ENCODE measurements around the gene SLC39A8.

SLC39A8 gene

GRCh38 chr4:102318526-102318925 lies 26.8 kb downstream of the SLC39A8 start:
- Histone ChIP-seq H3K36me3 (no peaks in the 10 kb centered on the region), H3K4me1 (ENCODE audit: control insufficient read depth in 1 of 2, insufficient read depth in 1 of 2, low read depth in 1 of 2, low read length in 1 of 2) (no peaks in the 10 kb centered on the region), H3K4me3 (ENCODE audit: low read depth in 1 of 2, low read length in 1 of 2) (no peak overlapping the region), H3K27me3 (no peaks in the 10 kb centered on the region), H3K27ac (no peak overlapping the region), H3K9me3 (no peaks in the 10 kb centered on the region)
- TF ChIP-seq CTCF (IDR thresholded peaks at IDR 0.05), result no peak

GRCh38 chr4:102318105-102318504 lies 27.2 kb downstream of the SLC39A8 start:
- H3K36me3 ChIP-seq, result no peaks in the 10 kb centered on the region
- H3K27ac ChIP-seq, result no peak overlapping the region

GRCh38 chr4:102317459-102317858 lies 27.8 kb downstream of the SLC39A8 start:
- Histone ChIP-seq H3K4me1 (ENCODE audit: control insufficient read depth in 1 of 2, insufficient read depth in 1 of 2, low read depth in 1 of 2, low read length in 1 of 2) (no peaks in the 10 kb centered on the region), H3K27ac (no peak overlapping the region), H3K4me3 (ENCODE audit: low read depth in 1 of 2, low read length in 1 of 2) (no peak overlapping the region), H3K27me3 (no peaks in the 10 kb centered on the region), H3K36me3 (no peaks in the 10 kb centered on the region), H3K9me3 (no peaks in the 10 kb centered on the region)
- TF ChIP-seq CTCF (IDR thresholded peaks at IDR 0.05), result no peak

More at GRCh38 chr4:102318105-102318504, 27.2 kb downstream of the SLC39A8 start:
- Histone ChIP-seq H3K4me3 (ENCODE audit: low read depth in 1 of 2, low read length in 1 of 2) (no peak overlapping the region), H3K27me3 (no peaks in the 10 kb centered on the region), H3K4me1 (ENCODE audit: control insufficient read depth in 1 of 2, insufficient read depth in 1 of 2, low read depth in 1 of 2, low read length in 1 of 2) (no peaks in the 10 kb centered on the region), H3K9me3 (no peaks in the 10 kb centered on the region)
- no peak for TF ChIP-seq CTCF (IDR thresholded peaks at IDR 0.05)

- Histone ChIP-seq H3K27me3 (no peaks in the 10 kb centered on the region), H3K27ac (no peak overlapping the region), H3K9me3 (no peaks in the 10 kb centered on the region), H3K4me1 (ENCODE audit: control insufficient read depth in 1 of 2, insufficient read depth in 1 of 2, low read depth in 1 of 2, low read length in 1 of 2) (no peaks in the 10 kb centered on the region), H3K36me3 (no peaks in the 10 kb centered on the region), H3K4me3 (ENCODE audit: low read depth in 1 of 2, low read length in 1 of 2) (no peak overlapping the region)
- TF ChIP-seq CTCF (IDR thresholded peaks at IDR 0.05), result no peak
Measured at GRCh38 chr4:102316585-102316984, 28.7 kb downstream of the SLC39A8 start.

GRCh38 chr4:102315532-102315931 lies 29.8 kb downstream of the SLC39A8 start:
- no peak for TF ChIP-seq CTCF (IDR thresholded peaks at IDR 0.05)

GRCh38 chr4:102312417-102312816 lies 32.9 kb downstream of the SLC39A8 start:
- H3K4me1 ChIP-seq (ENCODE audit: control insufficient read depth in 1 of 2, insufficient read depth in 1 of 2, low read depth in 1 of 2, low read length in 1 of 2), result peaks cover 9% of the 10 kb centered on the region in 2 experiments
- no peak overlapping the region for H3K4me3 ChIP-seq (ENCODE audit: low read depth in 1 of 2, low read length in 1 of 2)
- H3K36me3 ChIP-seq, result no peaks in the 10 kb centered on the region
- H3K27ac ChIP-seq, result no peak overlapping the region
- no peak for TF ChIP-seq CTCF (IDR thresholded peaks at IDR 0.05)
- no peaks in the 10 kb centered on the region for H3K27me3 ChIP-seq
- H3K9me3 ChIP-seq, result no peaks in the 10 kb centered on the region

More at GRCh38 chr4:102315532-102315931, 29.8 kb downstream of the SLC39A8 start:
- Histone ChIP-seq H3K27me3 (no peaks in the 10 kb centered on the region), H3K27ac (no peak overlapping the region), H3K4me1 (ENCODE audit: control insufficient read depth in 1 of 2, insufficient read depth in 1 of 2, low read depth in 1 of 2, low read length in 1 of 2) (no peaks in the 10 kb centered on the region), H3K36me3 (no peaks in the 10 kb centered on the region), H3K4me3 (ENCODE audit: low read depth in 1 of 2, low read length in 1 of 2) (no peak overlapping the region), H3K9me3 (no peaks in the 10 kb centered on the region)

Measured in neutrophil (primary cell).